K562 (cell line): ENCODE results near the gene GFRA4. TPM values are rescaled to one million over a fixed set of nuclear protein-coding genes. Genes with fewer than 3 reads are reported as not detected.

Experiments
- ATAC-seq: fragments of 200-7000 bp; cut with Tn5 transposase; 3 replicates; pipeline ENCODE4 v1.9.1; 2020; ENCODE audit warnings: moderate library complexity
- BruUV-seq: library from RNA; stranded (reverse); fragments of 400-500 nt; replicated peaks from 2 replicates; lab custom pipeline; 2021; lab: Mats Ljungman, UMichigan
- CTCF ChIA-PET: fragments of 300-600 bp; formaldehyde crosslinking; extraction: SDS; loops from one replicate; lab custom pipeline; 2021; ENCODE audit warnings: low intra/inter-chr PET ratio; lab: Yijun Ruan, JAX
- POLR2A ChIA-PET: fragments of 300-600, 350-650 bp; sonication (Branson Sonifier 250); formaldehyde crosslinking; extraction: SDS; loops from one replicate; lab custom pipeline; 2021; ENCODE audit warnings: antibody characterized with exemption, inconsistent platforms; lab: Yijun Ruan, JAX
- DNase-seq, 4 experiments: peaks; one replicate each; pipeline versions ENCODE4 v3.0.0 to v3.0.0-alpha.2; 2011 to 2018; ENCODE audit warnings: low spot score in 3 of 4, mixed read lengths in 3 of 4; ENCODE audit errors: extremely low read depth in 1 of 4
- FAIRE-seq: peaks from 2 replicates; lab custom pipeline; 2011; peaks lifted over from hg19 to GRCh38; lab: Jason Lieb, UNC
- H2AFZ ChIP-seq: 2 replicates; pipeline ENCODE4 v1.6.0; 2011; ENCODE audit warnings: low read depth, low read length, control low read depth, inconsistent platforms
- H3K27ac ChIP-seq: fragments of 200-600 bp; 3 replicates; pipeline ENCODE4 v1.8.0; 2011; ENCODE audit warnings: low read depth, mild to moderate bottlenecking, control low read depth, inconsistent platforms, low read length, moderate library complexity, mixed read lengths; ENCODE audit errors: extremely low read depth
- H3K27me3 ChIP-seq, 2 experiments: fragments of 300-600 bp in 1 of 2; 2 replicates in 1 of 2; 3 replicates in 1 of 2; pipeline versions ENCODE4 v1.6.0 to v1.8.0; 2011; ENCODE audit warnings: inconsistent platforms in 2 of 2, low read length in 2 of 2, mild to moderate bottlenecking in 1 of 2, mixed read lengths in 1 of 2, moderate library complexity in 1 of 2; ENCODE audit not compliant: control insufficient read depth in 2 of 2, insufficient read depth in 2 of 2
- H3K36me3 ChIP-seq: fragments of 300-600 bp; 3 replicates; pipeline ENCODE4 v1.8.0; 2011; ENCODE audit warnings: mild to moderate bottlenecking, low read length, inconsistent platforms; ENCODE audit not compliant: control insufficient read depth, insufficient read depth
- H3K4me1 ChIP-seq, 2 experiments: fragments of 200-600 bp in 1 of 2; replicated peaks in 1 of 2; 2 replicates in 1 of 2; 3 replicates in 1 of 2; pipeline versions ENCODE4 v1.5.1 to v1.8.0; 2011; ENCODE audit warnings: inconsistent platforms in 2 of 2, low read length in 2 of 2, mild to moderate bottlenecking in 1 of 2, mixed read lengths in 1 of 2, moderate library complexity in 1 of 2; ENCODE audit not compliant: control insufficient read depth in 2 of 2, insufficient read depth in 2 of 2
- H3K4me2 ChIP-seq: 2 replicates; pipeline ENCODE4 v1.6.1; 2011; ENCODE audit warnings: low read length, control low read depth, inconsistent platforms, mixed read lengths; ENCODE audit not compliant: insufficient read depth
- H3K4me3 ChIP-seq: fragments of 200-600 bp; sonication (generic), shearing (Covaris generic); 2 replicates; pipeline ENCODE4 v1.5.1; 2016; ENCODE audit warnings: control low read depth, inconsistent platforms
- H3K79me2 ChIP-seq: fragments of 200-600 bp; 3 replicates; pipeline ENCODE4 v1.8.0; 2011; ENCODE audit warnings: low read length, inconsistent platforms; ENCODE audit not compliant: control insufficient read depth, insufficient read depth
- H3K9ac ChIP-seq, 2 experiments: 2 replicates each; pipeline versions ENCODE4 v1.6.0 to v1.6.1; 2011; ENCODE audit warnings: low read depth in 2 of 2, low read length in 2 of 2, control low read depth in 1 of 2, inconsistent platforms in 1 of 2, mild to moderate bottlenecking in 1 of 2, mixed read lengths in 1 of 2; ENCODE audit not compliant: insufficient read depth in 1 of 2
- H3K9me1 ChIP-seq: one replicate; pipeline ENCODE4 v1.6.0; 2011; ENCODE audit warnings: inconsistent platforms, mild to moderate bottlenecking, low read length, moderate library complexity; ENCODE audit not compliant: control insufficient read depth, insufficient read depth
- H3K9me3 ChIP-seq: replicated peaks from 2 replicates; pipeline ENCODE4 v1.5.1; 2011; ENCODE audit warnings: low read depth, low read length, inconsistent platforms; ENCODE audit not compliant: control insufficient read depth, insufficient read depth
- H4K20me1 ChIP-seq: replicated peaks from 2 replicates; pipeline ENCODE4 v1.6.1; 2011; ENCODE audit warnings: low read length, inconsistent platforms, mixed read lengths; ENCODE audit not compliant: control insufficient read depth, insufficient read depth
- CBX1 ChIP-seq: sonication (generic); IDR thresholded peaks from 2 replicates; pipeline ENCODE4 v1.6.1; 2016; ENCODE audit warnings: antibody characterized with exemption, low read depth, mild to moderate bottlenecking
- DMBX1 ChIP-seq: fragments of 250-450 bp; sonication (Bioruptor Pico); IDR thresholded peaks from 2 replicates; pipeline ENCODE4 v1.8.0; 2022; ENCODE audit warnings: inconsistent platforms, mild to moderate bottlenecking, moderate library complexity, borderline replicate concordance
- E4F1 ChIP-seq: fragments of 250-450 bp; sonication (Bioruptor Pico); IDR thresholded peaks from 2 replicates; pipeline ENCODE4 v1.5.0; 2021; ENCODE audit warnings: mild to moderate bottlenecking, borderline replicate concordance
- ELF1 ChIP-seq: fragments of 200-800 bp; sonication (Bioruptor generic); IDR thresholded peaks from 2 replicates; pipeline ENCODE4 v1.6.1; 2016; ENCODE audit warnings: missing genetic modification characterization, missing compliant biosample characterization
- ESRRB ChIP-seq: fragments of 250-450 bp; sonication (Bioruptor Pico); IDR thresholded peaks from 2 replicates; pipeline ENCODE4 v1.5.0; 2020; ENCODE audit warnings: mild to moderate bottlenecking, moderate library complexity, borderline replicate concordance
- FOXJ2 ChIP-seq: fragments of 200-800 bp; sonication (Bioruptor generic); IDR thresholded peaks from 2 replicates; pipeline ENCODE4 v1.6.1; 2016; ENCODE audit warnings: missing genetic modification characterization, missing compliant biosample characterization
- GABPB1 ChIP-seq: sonication (generic); formaldehyde crosslinking; IDR thresholded peaks from 2 replicates; pipeline ENCODE4 v1.8.0; 2022; ENCODE audit warnings: mild to moderate bottlenecking, missing genetic modification reagents
- RBM39 ChIP-seq: fragments of 200-400 bp; formaldehyde crosslinking; optimal IDR thresholded peaks from 2 replicates; pipeline ENCODE3; 2018; ENCODE audit warnings: low read depth, low read length
- SMAD1 ChIP-seq: fragments of 150-350 bp; IDR thresholded peaks from 2 replicates; pipeline ENCODE4 v1.6.1; 2014; ENCODE audit warnings: low read length, low read depth; ENCODE audit not compliant: partially characterized antibody
- TCF7 ChIP-seq: sonication (generic); IDR thresholded peaks from 2 replicates; pipeline ENCODE4 v1.6.1; 2016; ENCODE audit warnings: antibody characterized with exemption, borderline replicate concordance
- TFAM ChIP-seq: fragments of 250-450 bp; sonication (Bioruptor Pico); conservative IDR thresholded peaks from 2 replicates; pipeline ENCODE4 v1.5.0; 2021; ENCODE audit warnings: mild to moderate bottlenecking, moderate library complexity
- XRCC4 ChIP-seq: IDR thresholded peaks from one replicate; pipeline ENCODE4 v1.6.1; 2011; ENCODE audit not compliant: insufficient read depth, insufficient read length; ENCODE audit errors: extremely low read depth
- ZNF253 ChIP-seq: fragments of 250-450 bp; sonication (Bioruptor Pico); conservative IDR thresholded peaks from 2 replicates; pipeline ENCODE4 v1.6.1; 2021; ENCODE audit warnings: mild to moderate bottlenecking
- ZNF263 ChIP-seq: sonication (generic); formaldehyde crosslinking; IDR thresholded peaks from 2 replicates; pipeline ENCODE4 v1.8.0; 2022; ENCODE audit warnings: mild to moderate bottlenecking, missing genetic modification reagents, borderline replicate concordance
- ZNF512 ChIP-seq: IDR thresholded peaks from 2 replicates; pipeline ENCODE4 v1.6.1; 2016; ENCODE audit warnings: missing genetic modification characterization, missing compliant biosample characterization
- ZNF695 ChIP-seq: fragments of 450-650 bp; formaldehyde crosslinking; IDR thresholded peaks from 2 replicates; pipeline ENCODE4 v1.4.0; 2020; ENCODE audit warnings: mild to moderate bottlenecking, moderate library complexity
- WGBS: fragments of 100-300 bp; shearing (Covaris generic); methylation state at CpG from one replicate; pipeline ENCODE4 v1.1.6; 2016; ENCODE audit warnings: low coverage, mixed read lengths; ENCODE audit not compliant: insufficient coverage; ENCODE audit errors: missing lambda C conversion rate; 5-methylcytosine and 5-hydroxymethylcytosine counted together
- in situ Hi-C: fragments of 300-500 bp; cut with MboI; formaldehyde crosslinking; loops from 4 replicates; pipeline ENCODE4 v1.15.0; 2018; ENCODE audit warnings: inconsistent platforms, mixed read lengths
- intact Hi-C: fragments of 100-400 bp; cut with micrococcal nuclease; formaldehyde crosslinking; loops from 2 replicates; pipeline ENCODE4 v1.14.2; 2022
- polyA plus RNA-seq, 8 experiments: library from polyadenylated mRNA; depleted of rRNA in 4 of 8; stranded (reverse) in 5 of 8; unstranded in 3 of 8; fragments of >200 nt; fragmentation: Nextera tagmentation in 2 of 8; fragmentation: Illumina TruSeq in 1 of 8; extraction: Ambion mirVana in 2 of 8; extraction: Trizol in 1 of 8; gene quantifications; 2 replicates each; pipeline versions ENCODE4 v1.2.1 to v1.2.3, GENCODE V29; 2011 to 2014; ENCODE audit warnings: inconsistent platforms in 1 of 8, missing spikeins in 1 of 8
- total RNA-seq, 7 experiments: library from RNA; depleted of rRNA in 6 of 7; stranded (reverse); fragments of >200 nt in 6 of 7; fragmentation: Illumina TruSeq in 2 of 7; extraction: Trizol in 2 of 7; gene quantifications; 2 replicates each; pipeline versions ENCODE4 v1.2.1 to v1.2.3, GENCODE V29; 2011 to 2021; ENCODE audit warnings: low replicate concordance in 1 of 7

Gene GFRA4
- total and polyA plus RNA-seq, 9 of the 15 experiments (the other 6 are each of a cell fraction or from before 2014, with no cell fraction given), result not detected

- no peak for TF ChIP-seq E4F1 (CRISPR knock-in tag)
These were observed 30.7 kb downstream of the GFRA4 start (continued) for GRCh38 chr20:3632311-3633004.

- CTCF ChIA-PET, result no interaction called here
- H3K9ac ChIP-seq, result no peak overlapping the region
- H3K4me2 ChIP-seq, result no peak overlapping the region
- no peaks in the 10 kb centered on the region for H3K79me2 ChIP-seq
- no TSS peak for BruUV-seq
- H3K27me3 ChIP-seq, result no peaks in the 10 kb centered on the region
- DNase-seq, result no peak
- WGBS, result 63% methylated on average over 5 of the region's 5 CpGs
- ATAC-seq, result no peak
- POLR2A ChIA-PET, result no interaction called here
- in situ Hi-C loops, result no loop called here
- no peaks in the 10 kb centered on the region for H3K9me3 ChIP-seq
- no peaks in the 10 kb centered on the region for H3K4me1 ChIP-seq
- no peaks in the 10 kb centered on the region for H3K9me1 ChIP-seq
- H2AFZ ChIP-seq, result no peak overlapping the region
- no peak overlapping the region for H3K4me3 ChIP-seq
- no peak for FAIRE-seq
- no peaks in the 10 kb centered on the region for H3K36me3 ChIP-seq
- no peaks in the 10 kb centered on the region for H4K20me1 ChIP-seq
- H3K27ac ChIP-seq, result no peak overlapping the region
- no peak for TF ChIP-seq TCF7
- TF ChIP-seq ZNF695 (CRISPR knock-in tag), result no peak
- no peak for TF ChIP-seq GABPB1 (CRISPR knock-in tag)
- no peak for TF ChIP-seq DMBX1 (CRISPR knock-in tag)
- no peak for TF ChIP-seq ZNF253 (CRISPR knock-in tag)
- no peak for TF ChIP-seq CBX1
- TF ChIP-seq RBM39, result no peak
- no peak for TF ChIP-seq ZNF263 (CRISPR knock-in tag)
- TF ChIP-seq ELF1 (tag), result no peak
- TF ChIP-seq FOXJ2 (tag), result no peak
- no peak for TF ChIP-seq SMAD1
- TF ChIP-seq ESRRB (CRISPR knock-in tag), result no peak
- no peak for TF ChIP-seq XRCC4
- TF ChIP-seq TFAM (CRISPR knock-in tag), result no peak
- no peak for TF ChIP-seq ZNF512 (tag)
- intact Hi-C loops, result no loop called here
These were observed 31.7 kb downstream of the GFRA4 start for GRCh38 chr20:3631534-3631933.
